ENCODE measurements around the gene CNTNAP5.

The CNTNAP5 gene

GRCh38 chr2:124523096-124523495 is 498.0 kb downstream of the CNTNAP5 start:
- Histone ChIP-seq H3K4me2 (ENCODE audit: low read depth, low read length) (no peak overlapping the region), H3K36me3 (replicated peaks; ENCODE audit: insufficient read depth, low read length) (no peaks in the 10 kb centered on the region), H3K9me2 (replicated peaks; ENCODE audit: insufficient read depth, low read length) (no peaks in the 10 kb centered on the region), H3F3A (ENCODE audit: insufficient read depth, low read length) (no peaks in the 10 kb centered on the region), H2AFZ (ENCODE audit: low read length) (no peak overlapping the region), H3K9ac (ENCODE audit: low read length) (no peak overlapping the region), H3K4me3 (ENCODE audit: low read length) (no peak overlapping the region), H3K27me3 (replicated peaks; ENCODE audit: insufficient read depth, low read length) (no peaks in the 10 kb centered on the region), H3K4me1 (ENCODE audit: low read length) (no peaks in the 10 kb centered on the region), H3K27ac (ENCODE audit: low read length) (no peak overlapping the region), H3K9me3 (replicated peaks; ENCODE audit: insufficient read depth, low read length) (no peaks in the 10 kb centered on the region), H4K20me1 (ENCODE audit: insufficient read depth, low read length) (no peaks in the 10 kb centered on the region), H3K79me2 (ENCODE audit: low read length) (no peaks in the 10 kb centered on the region)
- DNase-seq = no peak
- TF ChIP-seq CTCF (IDR thresholded peaks at IDR 0.05; ENCODE audit: low read length) = no peak
- TF ChIP-seq EZH2phosphoT487 (IDR thresholded peaks at IDR 0.05; ENCODE audit: low read length) = no peak
- no peak for TF ChIP-seq EZH2 (optimal IDR thresholded peaks at IDR 0.05; ENCODE audit: low read depth, low read length)

DNA sequence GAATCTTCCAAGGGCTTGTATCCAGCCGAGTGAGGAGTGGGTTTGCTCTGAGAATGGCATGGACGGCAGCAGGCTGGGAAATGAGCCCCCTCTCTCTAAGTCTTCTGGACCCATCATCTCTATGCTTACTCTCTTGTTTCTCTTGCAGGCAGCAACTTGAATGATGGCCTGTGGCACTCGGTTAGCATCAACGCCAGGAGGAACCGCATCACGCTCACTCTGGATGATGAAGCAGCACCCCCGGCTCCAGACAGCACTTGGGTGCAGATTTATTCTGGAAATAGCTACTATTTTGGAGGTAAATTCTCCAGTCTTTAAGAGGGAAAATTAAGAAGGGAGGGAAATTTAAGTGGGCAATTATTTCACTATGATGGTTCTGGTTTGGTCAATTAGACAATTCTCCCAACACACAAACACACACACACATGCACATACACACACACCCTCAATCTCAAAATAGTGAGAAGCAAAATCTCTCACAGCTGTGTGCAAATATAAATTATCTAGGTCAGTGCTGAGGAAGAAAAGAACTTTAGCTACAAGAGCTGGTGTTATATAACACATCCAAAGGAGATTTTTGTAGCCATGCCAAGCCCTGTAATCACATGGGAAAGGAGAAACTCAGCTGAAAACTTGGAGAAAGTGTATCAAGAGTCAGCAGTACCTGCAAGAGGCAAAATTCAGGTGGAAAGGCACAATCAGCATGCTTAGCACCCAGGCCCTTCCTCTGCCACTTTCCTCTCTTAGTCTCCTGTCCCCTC is 499.2 kb downstream of the CNTNAP5 start:
- DNase-seq = no peak
- TF ChIP-seq EZH2 (optimal IDR thresholded peaks at IDR 0.05; ENCODE audit: low read depth, low read length) (no peak), EZH2phosphoT487 (IDR thresholded peaks at IDR 0.05; ENCODE audit: low read length) (no peak), CTCF (IDR thresholded peaks at IDR 0.05; ENCODE audit: low read length) (no peak)
- H3F3A ChIP-seq (ENCODE audit: insufficient read depth, low read length) = no peaks in the 10 kb centered on the region
- no peak overlapping the region for H2AFZ ChIP-seq (ENCODE audit: low read length)
- H3K4me3 ChIP-seq (ENCODE audit: low read length) = no peak overlapping the region
- H3K27ac ChIP-seq (ENCODE audit: low read length) = no peak overlapping the region
- H3K9me3 ChIP-seq (replicated peaks; ENCODE audit: insufficient read depth, low read length) = no peaks in the 10 kb centered on the region
- H3K9me2 ChIP-seq (replicated peaks; ENCODE audit: insufficient read depth, low read length) = no peaks in the 10 kb centered on the region
- no peaks in the 10 kb centered on the region for H3K27me3 ChIP-seq (replicated peaks; ENCODE audit: insufficient read depth, low read length)
- no peaks in the 10 kb centered on the region for H3K79me2 ChIP-seq (ENCODE audit: low read length)
- no peak overlapping the region for H3K4me2 ChIP-seq (ENCODE audit: low read depth, low read length)
- H3K4me1 ChIP-seq (ENCODE audit: low read length) = no peaks in the 10 kb centered on the region
- no peaks in the 10 kb centered on the region for H4K20me1 ChIP-seq (ENCODE audit: insufficient read depth, low read length)
- no peaks in the 10 kb centered on the region for H3K36me3 ChIP-seq (replicated peaks; ENCODE audit: insufficient read depth, low read length)
- no peak overlapping the region for H3K9ac ChIP-seq (ENCODE audit: low read length)

DNA sequence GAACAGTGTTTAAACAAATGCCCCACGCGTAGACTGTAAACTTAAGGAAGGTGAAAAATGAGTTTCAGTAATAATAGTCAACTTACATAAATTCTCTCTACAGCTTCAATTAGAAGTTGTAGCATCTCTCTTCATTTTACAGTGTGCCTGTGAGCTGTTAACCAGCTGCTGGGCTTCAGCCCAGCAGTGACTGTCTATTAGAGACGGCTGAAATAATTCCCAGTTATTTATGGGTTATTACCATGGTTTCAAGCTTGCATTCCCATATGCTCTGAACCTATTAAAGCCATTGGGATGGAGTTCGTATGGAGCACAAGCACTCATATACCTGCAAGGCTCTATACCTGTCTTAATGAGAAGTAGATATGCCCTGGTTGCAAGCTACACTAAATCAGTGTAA is 501.1 kb downstream of the CNTNAP5 start:
- H3K79me2 ChIP-seq (ENCODE audit: low read length) = no peaks in the 10 kb centered on the region
- H3K4me1 ChIP-seq (ENCODE audit: low read length) = no peaks in the 10 kb centered on the region
- H3K9me3 ChIP-seq (replicated peaks; ENCODE audit: insufficient read depth, low read length) = no peaks in the 10 kb centered on the region
- no peaks in the 10 kb centered on the region for H4K20me1 ChIP-seq (ENCODE audit: insufficient read depth, low read length)
- no peak overlapping the region for H3K4me3 ChIP-seq (ENCODE audit: low read length)
- H3K9ac ChIP-seq (ENCODE audit: low read length) = no peak overlapping the region
- TF ChIP-seq CTCF (IDR thresholded peaks at IDR 0.05; ENCODE audit: low read length) (no peak), EZH2 (optimal IDR thresholded peaks at IDR 0.05; ENCODE audit: low read depth, low read length) (no peak), EZH2phosphoT487 (IDR thresholded peaks at IDR 0.05; ENCODE audit: low read length) (no peak)
- no peak overlapping the region for H3K4me2 ChIP-seq (ENCODE audit: low read depth, low read length)
- H3K27me3 ChIP-seq (replicated peaks; ENCODE audit: insufficient read depth, low read length) = no peaks in the 10 kb centered on the region
- no peak overlapping the region for H2AFZ ChIP-seq (ENCODE audit: low read length)
- H3F3A ChIP-seq (ENCODE audit: insufficient read depth, low read length) = no peaks in the 10 kb centered on the region
- H3K9me2 ChIP-seq (replicated peaks; ENCODE audit: insufficient read depth, low read length) = no peaks in the 10 kb centered on the region
- H3K27ac ChIP-seq (ENCODE audit: low read length) = no peak overlapping the region
- no peaks in the 10 kb centered on the region for H3K36me3 ChIP-seq (replicated peaks; ENCODE audit: insufficient read depth, low read length)
- no peak for DNase-seq

Measured in MM.1S (cell line).